Rectal smooth muscle tissue (tissue), 1 donor: ENCODE results near the gene SLC4A2.

Experiments used
- H3K27ac ChIP-seq: one replicate; pipeline ENCODE4 v1.7.0; 2013; ENCODE audit warnings: low read depth, low read length, inconsistent platforms
- H3K27me3 ChIP-seq: one replicate; pipeline ENCODE4 v1.7.0; 2013; ENCODE audit warnings: low read length; ENCODE audit not compliant: control insufficient read depth, insufficient read depth
- H3K36me3 ChIP-seq: one replicate; pipeline ENCODE4 v1.7.0; 2013; ENCODE audit warnings: low read length; ENCODE audit not compliant: control insufficient read depth, insufficient read depth
- H3K4me1 ChIP-seq: one replicate; pipeline ENCODE4 v1.7.0; 2013; ENCODE audit warnings: low read length; ENCODE audit not compliant: control insufficient read depth, insufficient read depth
- H3K4me3 ChIP-seq: one replicate; pipeline ENCODE4 v1.7.0; 2013; ENCODE audit warnings: low read length
- H3K9ac ChIP-seq: one replicate; pipeline ENCODE4 v1.7.0; 2013; ENCODE audit warnings: low read length

SLC4A2 gene

GRCh38 chr7:151064454-151064853, 5.1 kb downstream of the SLC4A2 start:
- Histone ChIP-seq H3K27ac (no peak overlapping the region), H3K9ac (no peak overlapping the region), H3K4me1 (peaks cover 11% of the 10 kb centered on the region), H3K27me3 (no peaks in the 10 kb centered on the region), H3K4me3 (no peak overlapping the region), H3K36me3 (peaks cover 35% of the 10 kb centered on the region)

GRCh38 chr7:151064993-151065392, 5.6 kb downstream of the SLC4A2 start:
- peaks cover 11% of the 10 kb centered on the region for H3K4me1 ChIP-seq
- peaks cover 38% of the 10 kb centered on the region for H3K36me3 ChIP-seq
- no peak overlapping the region for H3K27ac ChIP-seq
- H3K4me3 ChIP-seq = no peak overlapping the region
- H3K9ac ChIP-seq = no peak overlapping the region
- no peaks in the 10 kb centered on the region for H3K27me3 ChIP-seq

DNA sequence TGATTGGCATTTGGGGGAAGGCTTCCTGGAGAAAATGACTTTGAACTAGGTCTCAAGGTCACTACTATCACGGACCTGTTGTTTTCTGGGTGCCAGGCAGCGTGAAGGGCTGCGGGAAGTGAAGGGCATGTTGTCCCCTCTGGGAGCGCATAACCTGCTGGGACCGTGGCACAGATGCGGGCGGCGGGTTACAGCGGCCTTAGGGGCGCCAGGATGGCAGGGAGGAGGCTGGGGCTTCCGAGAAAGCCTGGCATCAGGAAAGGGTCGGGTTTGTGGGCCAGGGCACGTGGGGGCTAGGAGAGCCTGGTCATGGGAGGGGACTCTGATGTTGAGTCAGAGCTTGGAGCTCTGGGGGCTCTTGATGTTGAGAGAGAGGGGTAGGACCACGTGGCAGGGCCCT, 6.1 kb downstream of the SLC4A2 start:
- no peak overlapping the region for H3K27ac ChIP-seq
- H3K4me3 ChIP-seq = no peak overlapping the region
- H3K27me3 ChIP-seq = no peaks in the 10 kb centered on the region
- peaks cover 11% of the 10 kb centered on the region for H3K4me1 ChIP-seq
- H3K36me3 ChIP-seq = peaks cover 43% of the 10 kb centered on the region
- H3K9ac ChIP-seq = no peak overlapping the region

DNA sequence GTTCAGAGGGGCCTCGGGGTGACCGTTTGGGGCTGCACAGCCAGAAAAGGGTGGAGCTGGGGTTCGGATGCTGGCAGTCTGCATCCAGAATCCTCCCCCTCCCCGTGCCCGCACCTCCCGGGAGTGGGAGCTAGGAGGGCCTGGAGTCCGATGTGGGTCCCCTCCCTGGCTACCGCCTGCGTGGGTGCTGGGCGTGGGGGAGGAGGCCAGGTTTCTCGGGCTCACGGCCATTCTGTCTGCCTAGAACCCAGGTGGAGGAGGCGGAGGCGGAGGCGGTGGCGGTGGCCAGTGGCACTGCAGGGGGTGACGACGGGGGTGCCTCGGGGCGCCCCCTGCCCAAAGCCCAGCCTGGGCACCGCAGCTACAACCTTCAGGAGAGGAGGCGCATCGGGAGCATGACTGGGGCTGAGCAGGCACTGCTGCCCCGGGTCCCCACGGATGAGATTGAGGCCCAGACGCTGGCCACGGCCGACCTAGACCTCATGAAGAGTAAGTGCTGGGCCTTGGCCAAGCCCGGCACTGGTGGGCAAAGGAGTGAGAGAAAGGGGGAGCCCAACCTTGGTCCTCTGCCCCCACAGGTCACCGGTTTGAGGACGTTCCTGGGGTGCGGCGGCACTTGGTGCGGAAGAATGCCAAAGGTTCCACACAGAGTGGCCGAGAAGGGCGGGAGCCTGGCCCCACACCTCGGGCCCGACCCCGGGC, 7.0 kb downstream of the SLC4A2 start:
- Histone ChIP-seq H3K27ac (no peak overlapping the region), H3K27me3 (no peaks in the 10 kb centered on the region), H3K36me3 (peaks cover 51% of the 10 kb centered on the region), H3K9ac (no peak overlapping the region), H3K4me1 (peaks cover 8% of the 10 kb centered on the region), H3K4me3 (no peak overlapping the region)

DNA sequence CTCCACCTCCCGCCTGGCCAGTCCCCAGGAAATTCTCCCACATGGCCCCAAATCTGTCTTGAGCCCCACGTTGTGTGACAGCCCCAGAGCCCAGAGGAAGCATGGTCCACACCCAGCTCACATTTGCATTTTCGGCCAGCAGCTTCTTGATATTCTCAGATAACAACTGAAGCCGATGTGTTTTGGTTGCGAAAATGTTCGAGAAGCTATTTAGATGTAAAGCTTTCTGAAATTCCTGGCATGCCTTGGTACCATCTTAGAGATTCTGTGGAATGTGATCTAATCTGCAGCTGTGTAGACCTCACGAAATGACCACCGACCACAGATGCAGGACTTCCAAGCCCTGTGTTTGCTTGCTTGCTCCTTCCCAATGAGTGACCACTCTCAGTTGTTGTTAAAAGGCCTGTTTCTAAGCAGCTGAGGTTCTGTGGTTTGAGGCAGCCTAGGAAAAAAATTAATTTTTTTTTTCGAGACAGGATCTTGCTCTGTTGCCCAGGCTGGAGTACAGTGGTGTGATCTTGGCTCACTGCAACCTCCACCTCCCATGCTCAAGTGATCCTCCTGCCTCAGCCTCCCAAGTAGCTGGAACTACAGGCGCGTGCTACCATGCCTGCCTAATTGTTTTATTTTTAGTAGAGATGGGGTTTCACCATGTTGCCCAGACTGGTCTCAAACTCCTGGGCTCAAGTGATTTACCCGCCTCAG, 8.8 kb downstream of the SLC4A2 start:
- Histone ChIP-seq H3K27ac (no peak overlapping the region), H3K36me3 (peaks cover 56% of the 10 kb centered on the region), H3K27me3 (no peaks in the 10 kb centered on the region), H3K4me3 (no peak overlapping the region), H3K4me1 (peaks cover 3% of the 10 kb centered on the region), H3K9ac (no peak overlapping the region)

GRCh38 chr7:151069841-151070573, 10.6 kb downstream of the SLC4A2 start:
- Histone ChIP-seq H3K9ac (no peak overlapping the region), H3K27ac (no peak overlapping the region), H3K4me3 (no peak overlapping the region), H3K36me3 (peaks cover 58% of the 10 kb centered on the region), H3K4me1 (no peaks in the 10 kb centered on the region), H3K27me3 (no peaks in the 10 kb centered on the region)

- Histone ChIP-seq H3K4me1 (no peaks in the 10 kb centered on the region), H3K27ac (no peak overlapping the region), H3K9ac (no peak overlapping the region), H3K4me3 (no peak overlapping the region), H3K36me3 (peaks cover 57% of the 10 kb centered on the region), H3K27me3 (no peaks in the 10 kb centered on the region)
Observed at GRCh38 chr7:151070574-151070960, 11.2 kb downstream of the SLC4A2 start.

DNA sequence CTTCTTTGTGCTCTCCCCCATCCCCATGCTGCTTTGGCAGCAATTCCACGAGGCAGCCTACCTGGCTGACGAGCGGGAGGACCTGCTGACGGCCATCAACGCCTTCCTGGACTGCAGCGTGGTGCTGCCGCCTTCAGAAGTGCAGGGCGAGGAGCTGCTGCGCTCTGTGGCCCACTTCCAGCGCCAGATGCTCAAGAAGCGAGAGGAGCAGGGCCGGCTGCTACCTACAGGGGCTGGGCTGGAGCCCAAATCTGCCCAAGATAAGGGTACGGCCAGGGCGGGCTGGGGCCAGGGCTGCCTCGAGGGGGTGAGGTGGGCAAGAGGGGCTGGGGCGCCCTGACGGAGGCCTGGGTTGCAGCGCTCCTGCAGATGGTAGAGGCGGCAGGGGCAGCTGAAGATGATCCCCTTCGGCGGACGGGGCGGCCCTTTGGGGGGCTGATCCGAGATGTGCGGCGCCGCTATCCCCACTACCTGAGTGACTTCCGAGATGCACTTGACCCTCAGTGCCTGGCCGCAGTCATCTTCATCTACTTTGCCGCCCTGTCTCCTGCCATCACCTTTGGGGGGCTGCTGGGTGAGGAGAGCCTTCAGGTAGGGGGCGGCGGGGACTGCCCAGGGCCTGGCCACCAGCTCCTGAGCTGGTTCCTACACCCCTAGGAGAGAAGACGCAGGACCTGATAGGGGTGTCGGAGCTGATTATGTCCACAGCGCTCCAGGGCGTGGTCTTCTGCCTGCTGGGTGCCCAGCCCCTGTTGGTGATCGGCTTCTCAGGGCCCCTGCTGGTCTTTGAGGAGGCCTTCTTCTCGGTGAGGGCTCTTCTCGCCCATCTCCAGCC, 11.9 kb downstream of the SLC4A2 start:
- Histone ChIP-seq H3K27me3 (no peaks in the 10 kb centered on the region), H3K27ac (no peak overlapping the region), H3K36me3 (peaks cover 62% of the 10 kb centered on the region), H3K9ac (no peak overlapping the region), H3K4me3 (no peak overlapping the region), H3K4me1 (no peaks in the 10 kb centered on the region)

- Histone ChIP-seq H3K36me3 (peaks cover 44% of the 10 kb centered on the region), H3K4me3 (no peak overlapping the region), H3K27me3 (no peaks in the 10 kb centered on the region), H3K9ac (no peak overlapping the region), H3K4me1 (no peaks in the 10 kb centered on the region), H3K27ac (no peak overlapping the region)
Observed at GRCh38 chr7:151073990-151074389, 14.6 kb downstream of the SLC4A2 start.

DNA sequence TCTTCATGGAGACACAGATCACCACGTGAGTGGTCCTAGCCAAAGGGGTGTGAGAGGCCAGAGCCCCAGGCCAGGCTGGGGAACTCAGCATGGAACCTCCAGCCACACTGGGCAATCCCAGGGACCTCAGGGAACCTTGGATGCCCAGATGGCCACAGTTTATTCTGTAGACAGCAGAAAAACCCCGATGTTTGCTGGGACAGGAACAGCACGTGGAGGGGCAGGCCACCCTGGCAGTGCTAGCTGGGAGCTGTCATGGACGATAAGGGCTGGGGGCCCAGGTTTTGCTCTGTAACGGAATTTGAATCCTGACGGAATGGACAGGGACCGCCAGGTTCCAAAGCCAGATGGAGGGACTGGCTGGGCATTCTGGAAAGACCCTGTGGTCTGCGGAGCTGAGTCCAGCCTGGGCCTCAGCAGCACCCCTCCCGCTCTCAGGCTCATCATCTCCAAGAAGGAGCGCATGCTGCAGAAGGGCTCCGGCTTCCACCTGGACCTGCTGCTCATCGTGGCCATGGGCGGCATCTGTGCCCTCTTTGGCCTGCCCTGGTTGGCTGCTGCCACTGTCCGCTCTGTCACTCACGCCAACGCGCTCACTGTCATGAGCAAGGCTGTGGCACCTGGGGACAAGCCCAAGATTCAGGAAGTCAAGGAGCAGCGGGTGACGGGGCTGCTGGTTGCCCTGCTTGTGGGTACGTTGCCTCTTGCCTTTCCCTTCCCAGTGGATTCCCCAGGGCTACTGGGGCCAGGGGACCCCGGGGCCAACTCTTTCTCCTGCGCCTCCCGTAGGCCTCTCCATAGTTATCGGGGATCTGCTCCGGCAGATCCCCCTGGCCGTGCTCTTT, 15.7 kb downstream of the SLC4A2 start:
- Histone ChIP-seq H3K36me3 (peaks cover 40% of the 10 kb centered on the region), H3K4me1 (peaks cover 7% of the 10 kb centered on the region), H3K27me3 (no peaks in the 10 kb centered on the region), H3K4me3 (no peak overlapping the region), H3K9ac (no peak overlapping the region), H3K27ac (no peak overlapping the region)

GRCh38 chr7:151075662-151075971, 16.2 kb downstream of the SLC4A2 start:
- H3K4me3 ChIP-seq = no peak overlapping the region
- H3K27me3 ChIP-seq = no peaks in the 10 kb centered on the region
- peaks cover 35% of the 10 kb centered on the region for H3K36me3 ChIP-seq
- peaks cover 7% of the 10 kb centered on the region for H3K4me1 ChIP-seq
- no peak overlapping the region for H3K27ac ChIP-seq
- no peak overlapping the region for H3K9ac ChIP-seq
